ENCODE measurements around the gene WSCD1.

Gene WSCD1

DNA sequence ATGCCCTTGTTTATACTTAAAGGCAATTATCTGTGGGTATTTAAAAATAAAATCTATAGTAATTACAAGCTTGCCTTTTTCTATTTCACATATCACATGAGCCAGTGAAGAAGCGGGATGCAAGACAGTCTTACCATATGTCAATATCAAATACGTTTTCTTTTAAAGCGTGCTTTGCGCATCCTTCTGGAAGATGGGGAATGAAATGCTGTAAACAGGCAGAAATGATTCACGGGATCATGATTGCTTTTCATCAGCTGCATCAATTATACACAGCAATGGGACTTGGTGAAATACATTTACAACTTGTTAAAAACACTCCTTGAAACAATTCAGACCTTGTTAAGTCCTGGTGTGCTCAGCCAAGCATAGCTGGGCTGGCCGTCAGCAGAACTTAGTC lies 72.5 kb downstream of the WSCD1 start:
- Histone ChIP-seq H3K36me3 (ENCODE audit: control insufficient read depth, low read length) (no peaks in the 10 kb centered on the region), H3K4me1 (ENCODE audit: control insufficient read depth, low read length) (no peaks in the 10 kb centered on the region), H3K27me3 (ENCODE audit: control insufficient read depth, low read length) (no peaks in the 10 kb centered on the region), H3K79me2 (ENCODE audit: control insufficient read depth, low read length) (no peaks in the 10 kb centered on the region), H3K9me3 (ENCODE audit: control insufficient read depth, insufficient read depth, low read length) (no peaks in the 10 kb centered on the region), H3K27ac (ENCODE audit: low read depth, low read length) (no peak overlapping the region), H3F3A (ENCODE audit: control insufficient read depth, insufficient read depth) (no peaks in the 10 kb centered on the region), H3K4me2 (ENCODE audit: low read length) (no peak overlapping the region), H4K20me1 (ENCODE audit: control insufficient read depth, insufficient read depth, low read depth, low read length) (no peaks in the 10 kb centered on the region; the same call in 1 of the 2 replicates), H3K9me2 (replicated peaks; ENCODE audit: control insufficient read depth, low read length) (no peaks in the 10 kb centered on the region), H3K4me3 (ENCODE audit: low read length) (no peak overlapping the region)
- no peak for TF ChIP-seq EZH2phosphoT487 (IDR thresholded peaks at IDR 0.05; ENCODE audit: borderline replicate concordance, low read length)
- TF ChIP-seq, protein P1, sequence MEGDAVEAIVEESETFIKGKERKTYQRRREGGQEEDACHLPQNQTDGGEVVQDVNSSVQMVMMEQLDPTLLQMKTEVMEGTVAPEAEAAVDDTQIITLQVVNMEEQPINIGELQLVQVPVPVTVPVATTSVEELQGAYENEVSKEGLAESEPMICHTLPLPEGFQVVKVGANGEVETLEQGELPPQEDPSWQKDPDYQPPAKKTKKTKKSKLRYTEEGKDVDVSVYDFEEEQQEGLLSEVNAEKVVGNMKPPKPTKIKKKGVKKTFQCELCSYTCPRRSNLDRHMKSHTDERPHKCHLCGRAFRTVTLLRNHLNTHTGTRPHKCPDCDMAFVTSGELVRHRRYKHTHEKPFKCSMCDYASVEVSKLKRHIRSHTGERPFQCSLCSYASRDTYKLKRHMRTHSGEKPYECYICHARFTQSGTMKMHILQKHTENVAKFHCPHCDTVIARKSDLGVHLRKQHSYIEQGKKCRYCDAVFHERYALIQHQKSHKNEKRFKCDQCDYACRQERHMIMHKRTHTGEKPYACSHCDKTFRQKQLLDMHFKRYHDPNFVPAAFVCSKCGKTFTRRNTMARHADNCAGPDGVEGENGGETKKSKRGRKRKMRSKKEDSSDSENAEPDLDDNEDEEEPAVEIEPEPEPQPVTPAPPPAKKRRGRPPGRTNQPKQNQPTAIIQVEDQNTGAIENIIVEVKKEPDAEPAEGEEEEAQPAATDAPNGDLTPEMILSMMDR (IDR thresholded peaks at IDR 0.05; ENCODE audit: low read depth, low read length, poor library complexity, severe bottlenecking): no peak

DNA sequence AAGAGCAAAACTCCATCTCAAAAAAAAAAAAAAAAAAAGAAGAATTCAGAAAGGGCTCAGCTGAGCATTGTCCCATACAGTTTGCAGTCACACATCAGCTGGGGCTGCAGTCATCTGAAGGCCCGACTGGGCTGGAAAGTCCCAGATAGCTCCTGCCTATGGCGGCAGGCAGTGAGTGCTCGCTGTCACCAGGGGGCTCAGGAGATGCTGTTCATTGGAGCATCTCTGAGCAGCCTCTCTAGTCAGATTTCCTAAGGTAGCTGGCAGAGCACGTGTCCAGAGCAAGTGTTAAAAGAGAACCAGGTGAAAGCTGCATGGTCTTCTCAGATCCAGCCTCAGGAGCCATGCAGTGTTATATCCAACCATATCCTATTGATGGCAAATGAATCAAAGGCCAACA lies 75.8 kb downstream of the WSCD1 start:
- Histone ChIP-seq H3K4me3 (ENCODE audit: low read length) (no peak overlapping the region), H3K4me1 (ENCODE audit: control insufficient read depth, low read length) (no peaks in the 10 kb centered on the region), H3K79me2 (ENCODE audit: control insufficient read depth, low read length) (no peaks in the 10 kb centered on the region), H3F3A (ENCODE audit: control insufficient read depth, insufficient read depth) (no peaks in the 10 kb centered on the region), H3K27me3 (ENCODE audit: control insufficient read depth, low read length) (no peaks in the 10 kb centered on the region), H3K36me3 (ENCODE audit: control insufficient read depth, low read length) (no peaks in the 10 kb centered on the region), H3K9me2 (replicated peaks; ENCODE audit: control insufficient read depth, low read length) (no peaks in the 10 kb centered on the region), H3K27ac (ENCODE audit: low read depth, low read length) (no peak overlapping the region), H3K4me2 (ENCODE audit: low read length) (no peak overlapping the region), H4K20me1 (ENCODE audit: control insufficient read depth, insufficient read depth, low read depth, low read length) (no peaks in the 10 kb centered on the region; the same call in 1 of the 2 replicates), H3K9me3 (ENCODE audit: control insufficient read depth, insufficient read depth, low read length) (no peaks in the 10 kb centered on the region)
- TF ChIP-seq, protein P1 (IDR thresholded peaks at IDR 0.05; ENCODE audit: low read depth, low read length, poor library complexity, severe bottlenecking): peak; percentile 19
- TF ChIP-seq EZH2phosphoT487 (IDR thresholded peaks at IDR 0.05; ENCODE audit: borderline replicate concordance, low read length): no peak

DNA sequence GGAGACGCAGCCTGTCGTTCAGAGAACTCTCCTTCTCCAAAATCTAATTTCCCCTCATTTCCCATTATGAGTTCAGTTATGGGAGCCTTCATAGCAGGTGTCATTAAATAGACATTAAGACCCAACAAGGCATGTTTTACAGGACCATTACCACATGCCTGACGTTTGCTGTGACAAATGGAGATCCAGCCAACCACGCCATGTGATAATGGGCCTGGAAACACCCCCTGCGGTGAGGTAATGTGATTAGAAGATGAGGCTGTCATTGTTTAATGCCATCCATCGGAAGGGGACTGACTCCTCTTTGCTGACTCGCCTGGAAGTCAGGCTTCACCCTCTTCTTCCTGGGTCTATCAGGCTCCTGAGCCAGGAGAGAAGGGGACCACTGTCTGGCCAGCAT lies 76.9 kb downstream of the WSCD1 start:
- no peaks in the 10 kb centered on the region for H3K4me1 ChIP-seq (ENCODE audit: control insufficient read depth, low read length)
- H3K27me3 ChIP-seq (ENCODE audit: control insufficient read depth, low read length): no peaks in the 10 kb centered on the region
- H3K9me2 ChIP-seq (replicated peaks; ENCODE audit: control insufficient read depth, low read length): no peaks in the 10 kb centered on the region
- TF ChIP-seq, protein P1 (IDR thresholded peaks at IDR 0.05; ENCODE audit: low read depth, low read length, poor library complexity, severe bottlenecking): no peak
- no peak for TF ChIP-seq EZH2phosphoT487 (IDR thresholded peaks at IDR 0.05; ENCODE audit: borderline replicate concordance, low read length)
- H3K9me3 ChIP-seq (ENCODE audit: control insufficient read depth, insufficient read depth, low read length): no peaks in the 10 kb centered on the region
- no peak overlapping the region for H3K27ac ChIP-seq (ENCODE audit: low read depth, low read length)
- H3K79me2 ChIP-seq (ENCODE audit: control insufficient read depth, low read length): no peaks in the 10 kb centered on the region
- H4K20me1 ChIP-seq (ENCODE audit: control insufficient read depth, insufficient read depth, low read depth, low read length): no peaks in the 10 kb centered on the region
- no peak overlapping the region for H3K4me3 ChIP-seq (ENCODE audit: low read length)
- H3K36me3 ChIP-seq (ENCODE audit: control insufficient read depth, low read length): no peaks in the 10 kb centered on the region
- no peak overlapping the region for H3K4me2 ChIP-seq (ENCODE audit: low read length)
- H3F3A ChIP-seq (ENCODE audit: control insufficient read depth, insufficient read depth): no peaks in the 10 kb centered on the region

Measured in DOHH2 (cell line).